Measurements from ENCODE around the gene SP2. TPM values are rescaled to one million over a fixed set of nuclear protein-coding genes. Genes with fewer than 3 reads are reported as not detected.

SP2 gene
- total and polyA plus RNA-seq, 2 of the 13 experiments (the other 11 are each of a cell fraction or from before 2014, with no cell fraction given) = 1.4 to 4.8 TPM

DNA sequence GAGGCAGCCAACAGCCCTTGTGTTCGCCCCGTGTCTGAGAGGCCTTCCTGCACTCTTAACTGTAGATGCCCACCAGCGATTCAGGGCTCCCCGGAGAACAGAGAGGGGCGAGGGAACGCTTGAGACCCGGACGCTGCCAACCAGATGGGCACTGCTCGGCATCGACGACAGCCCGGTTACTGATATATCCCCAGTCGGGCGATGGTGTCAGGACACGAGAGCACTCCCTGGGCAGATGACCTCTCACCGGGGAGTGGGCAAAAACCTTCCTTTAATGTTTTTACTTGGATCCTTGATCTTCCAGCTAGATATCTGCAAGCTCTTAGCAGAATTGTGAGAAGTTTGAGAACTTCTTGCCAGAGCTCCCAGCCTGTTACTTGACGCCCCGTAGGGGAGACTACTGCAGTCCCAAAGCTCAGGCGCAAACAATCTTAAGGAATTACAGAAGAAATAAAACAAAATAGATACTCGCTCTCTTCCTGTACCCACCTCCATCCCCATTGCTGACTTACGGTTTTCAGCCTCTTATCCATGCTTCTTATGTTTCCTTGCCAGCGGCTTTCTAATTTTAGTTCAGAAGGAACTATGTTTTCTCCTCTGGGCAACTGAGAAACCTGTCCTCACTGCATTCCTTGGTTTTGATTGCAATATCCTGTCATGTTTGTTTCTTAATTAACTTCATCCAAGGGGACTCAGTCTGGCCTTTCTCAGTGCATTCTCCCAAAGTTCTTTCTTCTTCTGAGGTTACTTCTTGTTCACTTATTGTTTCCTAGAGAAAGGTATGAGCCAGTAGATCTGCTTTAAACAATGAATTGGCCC lies 845 bp downstream of the SP2 start (continued):
- TF ChIP-seq DPF2 (CRISPR knock-in tag; IDR thresholded peaks at IDR 0.05; ENCODE audit: borderline replicate concordance, low read depth) = no peak
- no peak for TF ChIP-seq THAP11 (CRISPR knock-in tag; IDR thresholded peaks at IDR 0.05)
- TF ChIP-seq ZBTB20 (CRISPR knock-in tag; IDR thresholded peaks at IDR 0.05; ENCODE audit: borderline replicate concordance, low read depth) = no peak
- TF ChIP-seq, protein P1, sequence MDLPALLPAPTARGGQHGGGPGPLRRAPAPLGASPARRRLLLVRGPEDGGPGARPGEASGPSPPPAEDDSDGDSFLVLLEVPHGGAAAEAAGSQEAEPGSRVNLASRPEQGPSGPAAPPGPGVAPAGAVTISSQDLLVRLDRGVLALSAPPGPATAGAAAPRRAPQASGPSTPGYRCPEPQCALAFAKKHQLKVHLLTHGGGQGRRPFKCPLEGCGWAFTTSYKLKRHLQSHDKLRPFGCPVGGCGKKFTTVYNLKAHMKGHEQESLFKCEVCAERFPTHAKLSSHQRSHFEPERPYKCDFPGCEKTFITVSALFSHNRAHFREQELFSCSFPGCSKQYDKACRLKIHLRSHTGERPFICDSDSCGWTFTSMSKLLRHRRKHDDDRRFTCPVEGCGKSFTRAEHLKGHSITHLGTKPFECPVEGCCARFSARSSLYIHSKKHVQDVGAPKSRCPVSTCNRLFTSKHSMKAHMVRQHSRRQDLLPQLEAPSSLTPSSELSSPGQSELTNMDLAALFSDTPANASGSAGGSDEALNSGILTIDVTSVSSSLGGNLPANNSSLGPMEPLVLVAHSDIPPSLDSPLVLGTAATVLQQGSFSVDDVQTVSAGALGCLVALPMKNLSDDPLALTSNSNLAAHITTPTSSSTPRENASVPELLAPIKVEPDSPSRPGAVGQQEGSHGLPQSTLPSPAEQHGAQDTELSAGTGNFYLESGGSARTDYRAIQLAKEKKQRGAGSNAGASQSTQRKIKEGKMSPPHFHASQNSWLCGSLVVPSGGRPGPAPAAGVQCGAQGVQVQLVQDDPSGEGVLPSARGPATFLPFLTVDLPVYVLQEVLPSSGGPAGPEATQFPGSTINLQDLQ (CRISPR knock-in tag; IDR thresholded peaks at IDR 0.05) = no peak
- no peak for TF ChIP-seq RELA (CRISPR knock-in tag; IDR thresholded peaks at IDR 0.05)
- TF ChIP-seq MXI1 (IDR thresholded peaks at IDR 0.05; ENCODE audit: borderline replicate concordance, low read depth, low read length) = no peak
- TF ChIP-seq NFIC (IDR thresholded peaks at IDR 0.05; ENCODE audit: low read length) = no peak
- TF ChIP-seq ATF7 (IDR thresholded peaks at IDR 0.05) = no peak
- TF ChIP-seq ATF7 (CRISPR knock-in tag; IDR thresholded peaks at IDR 0.05) = no peak
- no peak for TF ChIP-seq SNRNP70 (IDR thresholded peaks at IDR 0.05; ENCODE audit: low read depth, low read length)
- 0 out of 2 replicates have a peak, but pooled peaks have one; percentile 25 for TF ChIP-seq EEA1 (CRISPR knock-in tag; IDR thresholded peaks at IDR 0.05; ENCODE audit: borderline replicate concordance)
- TF ChIP-seq POGZ (CRISPR knock-in tag; IDR thresholded peaks at IDR 0.05) = no peak
- no peak for TF ChIP-seq ZNF121 (CRISPR knock-in tag; IDR thresholded peaks at IDR 0.05)
- TF ChIP-seq, protein P2, sequence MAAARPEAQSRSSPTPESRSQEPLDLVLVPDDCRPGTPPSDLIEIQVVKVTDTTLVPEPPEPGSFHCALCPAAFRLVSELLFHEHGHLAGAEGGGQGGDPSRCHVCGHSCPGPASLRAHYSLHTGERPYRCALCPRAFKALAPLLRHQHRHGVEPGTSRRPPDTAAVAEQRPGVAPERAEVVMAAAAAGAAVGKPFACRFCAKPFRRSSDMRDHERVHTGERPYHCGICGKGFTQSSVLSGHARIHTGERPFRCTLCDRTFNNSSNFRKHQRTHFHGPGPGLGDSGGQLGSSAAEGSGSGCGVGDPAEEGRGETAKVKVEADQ (CRISPR knock-in tag; IDR thresholded peaks at IDR 0.05; ENCODE audit: borderline replicate concordance) = no peak
- no peak for TF ChIP-seq NONO (IDR thresholded peaks at IDR 0.05)
- TF ChIP-seq NONO (CRISPR knock-in tag; conservative IDR thresholded peaks at IDR 0.05) = 0 out of 2 replicates have a peak, but pooled peaks have one; percentile 23
- TF ChIP-seq ZNF607 (CRISPR knock-in tag; IDR thresholded peaks at IDR 0.05; ENCODE audit: borderline replicate concordance) = 0 out of 2 replicates have a peak, but pooled peaks have one; percentile 38
- TF ChIP-seq, protein P3, sequence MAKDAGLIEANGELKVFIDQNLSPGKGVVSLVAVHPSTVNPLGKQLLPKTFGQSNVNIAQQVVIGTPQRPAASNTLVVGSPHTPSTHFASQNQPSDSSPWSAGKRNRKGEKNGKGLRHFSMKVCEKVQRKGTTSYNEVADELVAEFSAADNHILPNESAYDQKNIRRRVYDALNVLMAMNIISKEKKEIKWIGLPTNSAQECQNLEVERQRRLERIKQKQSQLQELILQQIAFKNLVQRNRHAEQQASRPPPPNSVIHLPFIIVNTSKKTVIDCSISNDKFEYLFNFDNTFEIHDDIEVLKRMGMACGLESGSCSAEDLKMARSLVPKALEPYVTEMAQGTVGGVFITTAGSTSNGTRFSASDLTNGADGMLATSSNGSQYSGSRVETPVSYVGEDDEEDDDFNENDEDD (CRISPR knock-in tag; IDR thresholded peaks at IDR 0.05; ENCODE audit: borderline replicate concordance) = no peak; the same call in 1 of the 2 replicates
- TF ChIP-seq, protein P4, sequence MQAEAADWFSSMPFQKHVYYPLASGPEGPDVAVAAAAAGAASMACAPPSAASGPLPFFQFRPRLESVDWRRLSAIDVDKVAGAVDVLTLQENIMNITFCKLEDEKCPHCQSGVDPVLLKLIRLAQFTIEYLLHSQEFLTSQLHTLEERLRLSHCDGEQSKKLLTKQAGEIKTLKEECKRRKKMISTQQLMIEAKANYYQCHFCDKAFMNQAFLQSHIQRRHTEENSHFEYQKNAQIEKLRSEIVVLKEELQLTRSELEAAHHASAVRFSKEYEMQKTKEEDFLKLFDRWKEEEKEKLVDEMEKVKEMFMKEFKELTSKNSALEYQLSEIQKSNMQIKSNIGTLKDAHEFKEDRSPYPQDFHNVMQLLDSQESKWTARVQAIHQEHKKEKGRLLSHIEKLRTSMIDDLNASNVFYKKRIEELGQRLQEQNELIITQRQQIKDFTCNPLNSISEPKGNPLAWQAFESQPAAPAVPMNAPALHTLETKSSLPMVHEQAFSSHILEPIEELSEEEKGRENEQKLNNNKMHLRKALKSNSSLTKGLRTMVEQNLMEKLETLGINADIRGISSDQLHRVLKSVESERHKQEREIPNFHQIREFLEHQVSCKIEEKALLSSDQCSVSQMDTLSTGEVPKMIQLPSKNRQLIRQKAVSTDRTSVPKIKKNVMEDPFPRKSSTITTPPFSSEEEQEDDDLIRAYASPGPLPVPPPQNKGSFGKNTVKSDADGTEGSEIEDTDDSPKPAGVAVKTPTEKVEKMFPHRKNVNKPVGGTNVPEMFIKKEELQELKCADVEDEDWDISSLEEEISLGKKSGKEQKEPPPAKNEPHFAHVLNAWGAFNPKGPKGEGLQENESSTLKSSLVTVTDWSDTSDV (CRISPR knock-in tag; IDR thresholded peaks at IDR 0.05) = no peak; the same call in 1 of the 2 replicates
- no peak for TF ChIP-seq ZNF30 (CRISPR knock-in tag; IDR thresholded peaks at IDR 0.05)
- TF ChIP-seq RBAK (CRISPR knock-in tag; IDR thresholded peaks at IDR 0.05) = no peak
- no peak; the same call in 1 of the 2 replicates for TF ChIP-seq RFXAP (CRISPR knock-in tag; IDR thresholded peaks at IDR 0.05; ENCODE audit: borderline replicate concordance)

All from HepG2 (cell line).